Rectal smooth muscle tissue (tissue), 1 donor: ENCODE results near the gene BTLA.
"Not testable (repeated sequence)": the region's sequence is repeated elsewhere in the genome, so short reads cannot be mapped to it uniquely, and the experiment has no call there.

ENCODE experiments used
- H3K27ac ChIP-seq: one replicate; pipeline ENCODE4 v1.7.0; 2013; ENCODE audit warnings: low read depth, low read length, inconsistent platforms
- H3K27me3 ChIP-seq: one replicate; pipeline ENCODE4 v1.7.0; 2013; ENCODE audit warnings: low read length; ENCODE audit not compliant: control insufficient read depth, insufficient read depth
- H3K36me3 ChIP-seq: one replicate; pipeline ENCODE4 v1.7.0; 2013; ENCODE audit warnings: low read length; ENCODE audit not compliant: control insufficient read depth, insufficient read depth
- H3K4me1 ChIP-seq: one replicate; pipeline ENCODE4 v1.7.0; 2013; ENCODE audit warnings: low read length; ENCODE audit not compliant: control insufficient read depth, insufficient read depth
- H3K4me3 ChIP-seq: one replicate; pipeline ENCODE4 v1.7.0; 2013; ENCODE audit warnings: low read length
- H3K9ac ChIP-seq: one replicate; pipeline ENCODE4 v1.7.0; 2013; ENCODE audit warnings: low read length

Gene BTLA

GRCh38 chr3:112463250-112463649 is 36.0 kb downstream of the BTLA start:
- no peak overlapping the region for H3K9ac ChIP-seq
- no peaks in the 10 kb centered on the region for H3K36me3 ChIP-seq
- H3K27ac ChIP-seq = no peak overlapping the region
- H3K27me3 ChIP-seq = no peaks in the 10 kb centered on the region
- H3K4me1 ChIP-seq = no peaks in the 10 kb centered on the region
- H3K4me3 ChIP-seq = no peak overlapping the region

GRCh38 chr3:112461787-112462186 is 37.5 kb downstream of the BTLA start:
- not testable (repeated sequence) for H3K9ac ChIP-seq, H3K27me3 ChIP-seq, H3K4me3 ChIP-seq, H3K4me1 ChIP-seq, H3K27ac ChIP-seq, H3K36me3 ChIP-seq

- Histone ChIP-seq H3K4me1 (no peaks in the 10 kb centered on the region), H3K9ac (no peak overlapping the region), H3K4me3 (no peak overlapping the region), H3K27ac (no peak overlapping the region), H3K27me3 (no peaks in the 10 kb centered on the region), H3K36me3 (no peaks in the 10 kb centered on the region)
Measured at GRCh38 chr3:112460519-112461195, 38.6 kb downstream of the BTLA start.

GRCh38 chr3:112459750-112460149 is 39.5 kb downstream of the BTLA start:
- Histone ChIP-seq H3K9ac (no peak overlapping the region), H3K4me3 (no peak overlapping the region), H3K36me3 (no peaks in the 10 kb centered on the region), H3K4me1 (no peaks in the 10 kb centered on the region), H3K27ac (no peak overlapping the region), H3K27me3 (no peaks in the 10 kb centered on the region)

GRCh38 chr3:112456147-112456546 is 43.1 kb downstream of the BTLA start:
- H3K9ac ChIP-seq = no peak overlapping the region
- H3K4me1 ChIP-seq = no peaks in the 10 kb centered on the region
- H3K27ac ChIP-seq = no peak overlapping the region
- H3K27me3 ChIP-seq = no peaks in the 10 kb centered on the region
- H3K4me3 ChIP-seq = no peak overlapping the region
- no peaks in the 10 kb centered on the region for H3K36me3 ChIP-seq

GRCh38 chr3:112448939-112449338 is 50.3 kb downstream of the BTLA start:
- Histone ChIP-seq H3K4me1 (no peaks in the 10 kb centered on the region), H3K9ac (no peak overlapping the region), H3K36me3 (no peaks in the 10 kb centered on the region), H3K27ac (no peak overlapping the region), H3K4me3 (no peak overlapping the region), H3K27me3 (no peaks in the 10 kb centered on the region)

GRCh38 chr3:112446343-112446742 is 52.9 kb downstream of the BTLA start:
- Histone ChIP-seq H3K4me1 (no peaks in the 10 kb centered on the region), H3K27me3 (no peaks in the 10 kb centered on the region), H3K27ac (no peak overlapping the region), H3K36me3 (no peaks in the 10 kb centered on the region), H3K9ac (no peak overlapping the region), H3K4me3 (no peak overlapping the region)

- Histone ChIP-seq H3K36me3 (no peaks in the 10 kb centered on the region), H3K27ac (no peak overlapping the region), H3K9ac (no peak overlapping the region), H3K4me3 (no peak overlapping the region), H3K4me1 (no peaks in the 10 kb centered on the region), H3K27me3 (no peaks in the 10 kb centered on the region)
Measured at GRCh38 chr3:112445839-112446238, 53.4 kb downstream of the BTLA start.

GRCh38 chr3:112437146-112438022 is 61.9 kb downstream of the BTLA start:
- no peaks in the 10 kb centered on the region for H3K4me1 ChIP-seq
- H3K4me3 ChIP-seq = no peak overlapping the region
- H3K27me3 ChIP-seq = no peaks in the 10 kb centered on the region
- no peak overlapping the region for H3K27ac ChIP-seq
- no peak overlapping the region for H3K9ac ChIP-seq
- no peaks in the 10 kb centered on the region for H3K36me3 ChIP-seq

GRCh38 chr3:112429960-112430359 is 69.3 kb downstream of the BTLA start:
- no peaks in the 10 kb centered on the region for H3K27me3 ChIP-seq
- H3K4me1 ChIP-seq = no peaks in the 10 kb centered on the region
- H3K27ac ChIP-seq = no peak overlapping the region
- no peaks in the 10 kb centered on the region for H3K36me3 ChIP-seq
- no peak overlapping the region for H3K4me3 ChIP-seq
- no peak overlapping the region for H3K9ac ChIP-seq

- H3K36me3 ChIP-seq = no peaks in the 10 kb centered on the region
- no peak overlapping the region for H3K4me3 ChIP-seq
- no peak overlapping the region for H3K9ac ChIP-seq
- H3K4me1 ChIP-seq = no peaks in the 10 kb centered on the region
- no peaks in the 10 kb centered on the region for H3K27me3 ChIP-seq
- no peak overlapping the region for H3K27ac ChIP-seq
Measured at GRCh38 chr3:112427123-112427522, 72.1 kb downstream of the BTLA start.

- no peak overlapping the region for H3K4me3 ChIP-seq
Measured at GRCh38 chr3:112425858-112426750, 73.2 kb downstream of the BTLA start.

More at GRCh38 chr3:112425858-112426750, 73.2 kb downstream of the BTLA start:
- H3K36me3 ChIP-seq = no peaks in the 10 kb centered on the region
- H3K27me3 ChIP-seq = no peaks in the 10 kb centered on the region
- no peaks in the 10 kb centered on the region for H3K4me1 ChIP-seq
- H3K9ac ChIP-seq = no peak overlapping the region
- H3K27ac ChIP-seq = no peak overlapping the region
